Measurements from ENCODE around the gene MYO15A.
A peak's percentile ranks its signal among the peaks of the same experiment; 100 is the strongest.

The MYO15A gene

DNA sequence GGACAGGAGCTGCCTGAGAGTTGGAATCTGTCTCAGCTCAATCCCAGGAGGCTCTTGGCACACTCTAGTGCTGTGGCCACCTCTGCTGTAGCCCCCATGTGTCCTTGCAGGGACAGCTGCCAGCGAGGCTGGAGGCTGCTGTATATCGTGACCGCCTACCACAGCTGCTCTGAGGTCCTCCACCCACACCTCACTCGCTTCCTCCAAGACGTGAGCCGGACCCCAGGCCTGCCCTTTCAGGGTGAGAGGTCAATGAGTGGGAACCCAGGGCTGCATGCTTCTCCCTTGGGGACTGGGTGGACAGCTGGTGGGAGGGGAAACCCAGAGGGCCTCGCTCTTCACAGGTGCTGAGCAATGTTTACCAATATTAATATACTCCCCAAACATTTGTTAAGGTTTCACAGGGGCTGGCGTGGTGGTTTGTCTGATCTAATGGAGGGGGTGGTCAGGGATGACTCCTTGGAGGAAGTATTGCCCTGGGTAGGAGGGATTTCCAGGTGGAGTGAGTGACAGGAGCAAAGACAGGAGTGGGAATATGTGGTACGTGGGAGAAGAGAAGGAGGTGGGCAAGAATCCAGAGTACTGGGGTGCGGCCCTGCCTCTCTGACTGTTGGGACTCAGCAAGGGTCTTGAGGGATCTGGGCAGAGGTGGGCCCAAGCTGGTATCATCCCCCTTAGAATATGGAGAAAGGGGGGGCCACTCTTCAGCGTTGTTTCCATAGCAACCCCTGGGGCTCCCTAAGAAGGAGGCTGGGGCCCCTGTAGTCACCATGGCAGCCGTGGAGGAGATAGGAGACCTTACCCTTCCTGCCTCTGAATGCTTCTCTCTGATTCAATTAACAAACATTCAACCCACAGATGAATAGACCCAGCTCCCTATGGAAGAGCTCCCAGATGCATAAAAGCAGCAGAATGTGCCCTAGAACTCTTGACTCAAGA, 52.9 kb downstream of the MYO15A start:
- Histone ChIP-seq H3K27me3 (replicated peaks; ENCODE audit: insufficient read depth, low read length) (peaks cover 5% of the 10 kb centered on the region; the same call in 1 of the 2 replicates), H3K36me3 (replicated peaks; ENCODE audit: insufficient read depth, low read length) (no peaks in the 10 kb centered on the region), H3K79me2 (ENCODE audit: low read length) (no peaks in the 10 kb centered on the region), H3F3A (ENCODE audit: insufficient read depth, low read length) (no peaks in the 10 kb centered on the region), H3K9ac (ENCODE audit: low read length) (no peak overlapping the region), H3K4me1 (ENCODE audit: low read length) (no peaks in the 10 kb centered on the region), H3K9me2 (replicated peaks; ENCODE audit: insufficient read depth, low read length) (no peaks in the 10 kb centered on the region), H3K27ac (ENCODE audit: low read length) (no peak overlapping the region), H3K4me2 (ENCODE audit: low read depth, low read length) (no peak overlapping the region), H3K4me3 (ENCODE audit: low read length) (no peak overlapping the region), H4K20me1 (ENCODE audit: insufficient read depth, low read length) (no peaks in the 10 kb centered on the region), H2AFZ (ENCODE audit: low read length) (no peak overlapping the region), H3K9me3 (replicated peaks; ENCODE audit: insufficient read depth, low read length) (no peaks in the 10 kb centered on the region)
- DNase-seq: no peak
- TF ChIP-seq, protein P1, sequence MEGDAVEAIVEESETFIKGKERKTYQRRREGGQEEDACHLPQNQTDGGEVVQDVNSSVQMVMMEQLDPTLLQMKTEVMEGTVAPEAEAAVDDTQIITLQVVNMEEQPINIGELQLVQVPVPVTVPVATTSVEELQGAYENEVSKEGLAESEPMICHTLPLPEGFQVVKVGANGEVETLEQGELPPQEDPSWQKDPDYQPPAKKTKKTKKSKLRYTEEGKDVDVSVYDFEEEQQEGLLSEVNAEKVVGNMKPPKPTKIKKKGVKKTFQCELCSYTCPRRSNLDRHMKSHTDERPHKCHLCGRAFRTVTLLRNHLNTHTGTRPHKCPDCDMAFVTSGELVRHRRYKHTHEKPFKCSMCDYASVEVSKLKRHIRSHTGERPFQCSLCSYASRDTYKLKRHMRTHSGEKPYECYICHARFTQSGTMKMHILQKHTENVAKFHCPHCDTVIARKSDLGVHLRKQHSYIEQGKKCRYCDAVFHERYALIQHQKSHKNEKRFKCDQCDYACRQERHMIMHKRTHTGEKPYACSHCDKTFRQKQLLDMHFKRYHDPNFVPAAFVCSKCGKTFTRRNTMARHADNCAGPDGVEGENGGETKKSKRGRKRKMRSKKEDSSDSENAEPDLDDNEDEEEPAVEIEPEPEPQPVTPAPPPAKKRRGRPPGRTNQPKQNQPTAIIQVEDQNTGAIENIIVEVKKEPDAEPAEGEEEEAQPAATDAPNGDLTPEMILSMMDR (IDR thresholded peaks at IDR 0.05; ENCODE audit: low read length): no peak
- TF ChIP-seq EZH2phosphoT487 (IDR thresholded peaks at IDR 0.05; ENCODE audit: low read length): no peak
- no peak for TF ChIP-seq EZH2 (optimal IDR thresholded peaks at IDR 0.05; ENCODE audit: low read depth, low read length)

DNA sequence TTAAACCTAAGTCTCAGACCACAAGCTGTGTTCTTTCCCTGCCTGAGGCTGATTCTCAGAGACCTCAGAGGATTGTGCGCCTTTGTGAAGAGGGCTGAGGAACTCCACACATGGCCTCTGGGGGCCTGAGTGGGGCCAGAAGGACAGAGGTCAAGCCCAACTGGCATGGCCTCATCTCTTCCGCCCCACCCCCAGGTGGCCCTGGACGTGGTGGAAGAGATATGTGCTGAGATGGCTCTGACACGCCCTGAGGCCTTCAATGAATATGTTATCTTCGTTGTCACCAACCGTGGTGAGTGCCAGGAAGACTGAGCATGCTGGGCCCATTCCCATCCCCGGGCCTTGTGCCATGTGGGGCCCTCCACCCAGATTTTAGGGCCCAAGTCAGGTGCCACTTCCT, 55.0 kb downstream of the MYO15A start:
- Histone ChIP-seq H3K36me3 (replicated peaks; ENCODE audit: insufficient read depth, low read length) (no peaks in the 10 kb centered on the region), H3K9ac (ENCODE audit: low read length) (no peak overlapping the region), H2AFZ (ENCODE audit: low read length) (no peak overlapping the region), H3K4me1 (ENCODE audit: low read length) (no peaks in the 10 kb centered on the region), H3K4me2 (ENCODE audit: low read depth, low read length) (no peak overlapping the region), H3K79me2 (ENCODE audit: low read length) (no peaks in the 10 kb centered on the region), H3K27ac (ENCODE audit: low read length) (no peak overlapping the region), H3K9me2 (replicated peaks; ENCODE audit: insufficient read depth, low read length) (no peaks in the 10 kb centered on the region), H3K27me3 (replicated peaks; ENCODE audit: insufficient read depth, low read length) (peaks cover 5% of the 10 kb centered on the region; the same call in 1 of the 2 replicates), H3K9me3 (replicated peaks; ENCODE audit: insufficient read depth, low read length) (no peaks in the 10 kb centered on the region), H4K20me1 (ENCODE audit: insufficient read depth, low read length) (no peaks in the 10 kb centered on the region), H3F3A (ENCODE audit: insufficient read depth, low read length) (no peaks in the 10 kb centered on the region), H3K4me3 (ENCODE audit: low read length) (no peak overlapping the region)
- TF ChIP-seq EZH2phosphoT487 (IDR thresholded peaks at IDR 0.05; ENCODE audit: low read length) (no peak), EZH2 (optimal IDR thresholded peaks at IDR 0.05; ENCODE audit: low read depth, low read length) (no peak)
- TF ChIP-seq, protein P1 (IDR thresholded peaks at IDR 0.05; ENCODE audit: low read length): no peak
- DNase-seq: no peak

DNA sequence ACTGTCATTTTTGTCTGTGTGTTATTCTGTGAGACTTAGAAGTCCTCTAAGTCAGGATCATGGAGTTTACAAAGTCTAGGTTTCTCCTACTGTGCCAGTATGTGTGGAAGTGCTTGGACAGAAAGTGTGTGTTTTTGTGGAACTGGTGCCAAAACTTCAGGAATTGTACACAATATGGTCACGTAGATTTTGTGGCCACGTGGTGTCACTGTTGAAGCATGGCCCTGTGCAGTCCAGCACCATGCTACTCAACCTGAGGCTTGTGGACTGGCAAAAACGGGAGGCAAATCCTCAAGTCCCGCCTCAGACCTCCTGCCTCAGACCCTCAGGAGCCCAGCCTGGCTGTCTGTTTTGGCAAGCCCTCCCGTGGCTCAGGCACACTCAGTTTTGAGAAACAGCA, 58.3 kb downstream of the MYO15A start:
- H3K79me2 ChIP-seq (ENCODE audit: low read length): no peaks in the 10 kb centered on the region
- H3F3A ChIP-seq (ENCODE audit: insufficient read depth, low read length): no peaks in the 10 kb centered on the region
- no peaks in the 10 kb centered on the region for H3K27me3 ChIP-seq (replicated peaks; ENCODE audit: insufficient read depth, low read length)
- H3K36me3 ChIP-seq (replicated peaks; ENCODE audit: insufficient read depth, low read length): no peaks in the 10 kb centered on the region
- no peak overlapping the region for H3K9ac ChIP-seq (ENCODE audit: low read length)
- no peak overlapping the region for H3K4me2 ChIP-seq (ENCODE audit: low read depth, low read length)
- no peak overlapping the region for H2AFZ ChIP-seq (ENCODE audit: low read length)
- TF ChIP-seq, protein P1 (IDR thresholded peaks at IDR 0.05; ENCODE audit: low read length): peak; percentile 20
- TF ChIP-seq EZH2phosphoT487 (IDR thresholded peaks at IDR 0.05; ENCODE audit: low read length): no peak
- no peak for TF ChIP-seq EZH2 (optimal IDR thresholded peaks at IDR 0.05; ENCODE audit: low read depth, low read length)
- H3K4me1 ChIP-seq (ENCODE audit: low read length): no peaks in the 10 kb centered on the region
- DNase-seq: no peak
- H3K4me3 ChIP-seq (ENCODE audit: low read length): no peak overlapping the region
- H3K9me3 ChIP-seq (replicated peaks; ENCODE audit: insufficient read depth, low read length): no peaks in the 10 kb centered on the region
- no peaks in the 10 kb centered on the region for H3K9me2 ChIP-seq (replicated peaks; ENCODE audit: insufficient read depth, low read length)
- no peak overlapping the region for H3K27ac ChIP-seq (ENCODE audit: low read length)
- H4K20me1 ChIP-seq (ENCODE audit: insufficient read depth, low read length): no peaks in the 10 kb centered on the region
